ENCODE measurements around the gene CLEC14A.

Gene CLEC14A

DNA sequence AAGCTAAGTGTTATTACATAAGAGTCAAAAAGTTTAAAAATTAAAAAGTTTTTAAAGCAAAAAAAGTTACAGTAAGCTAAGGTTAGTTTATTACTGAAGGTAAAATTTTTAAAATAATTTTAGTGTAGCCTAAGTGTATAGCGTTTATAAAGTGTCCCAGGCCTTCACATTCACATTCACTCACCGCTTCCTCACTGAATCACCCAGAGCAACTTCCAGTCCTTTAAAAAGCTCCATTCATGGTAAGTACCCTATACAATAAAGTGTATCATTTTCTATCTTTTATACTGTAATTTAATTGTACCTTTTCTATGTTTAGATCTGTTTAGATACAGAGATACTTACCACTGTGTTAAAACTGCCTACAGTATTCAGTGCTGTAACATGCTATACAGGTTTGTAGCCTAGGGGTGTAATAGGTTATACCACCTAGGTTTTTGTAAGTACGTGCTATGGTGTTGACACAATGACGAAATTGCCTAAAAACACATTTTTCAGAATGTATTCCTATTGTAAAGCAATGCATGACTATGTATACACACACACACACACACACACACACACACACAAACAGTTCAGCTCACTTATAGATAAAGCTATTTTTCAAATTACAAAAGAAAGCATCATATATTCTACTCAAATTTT, 3.7 kb downstream of the CLEC14A start:
- in situ Hi-C loops (cut with MboI; ENCODE audit: low pct_unique_long_range_greater_than_20kb, low sequenced_read_pairs, unreplicated experiment), result no loop called here
- DNase-seq (ENCODE audit: low spot score), result no peak
- TF ChIP-seq, protein P1, sequence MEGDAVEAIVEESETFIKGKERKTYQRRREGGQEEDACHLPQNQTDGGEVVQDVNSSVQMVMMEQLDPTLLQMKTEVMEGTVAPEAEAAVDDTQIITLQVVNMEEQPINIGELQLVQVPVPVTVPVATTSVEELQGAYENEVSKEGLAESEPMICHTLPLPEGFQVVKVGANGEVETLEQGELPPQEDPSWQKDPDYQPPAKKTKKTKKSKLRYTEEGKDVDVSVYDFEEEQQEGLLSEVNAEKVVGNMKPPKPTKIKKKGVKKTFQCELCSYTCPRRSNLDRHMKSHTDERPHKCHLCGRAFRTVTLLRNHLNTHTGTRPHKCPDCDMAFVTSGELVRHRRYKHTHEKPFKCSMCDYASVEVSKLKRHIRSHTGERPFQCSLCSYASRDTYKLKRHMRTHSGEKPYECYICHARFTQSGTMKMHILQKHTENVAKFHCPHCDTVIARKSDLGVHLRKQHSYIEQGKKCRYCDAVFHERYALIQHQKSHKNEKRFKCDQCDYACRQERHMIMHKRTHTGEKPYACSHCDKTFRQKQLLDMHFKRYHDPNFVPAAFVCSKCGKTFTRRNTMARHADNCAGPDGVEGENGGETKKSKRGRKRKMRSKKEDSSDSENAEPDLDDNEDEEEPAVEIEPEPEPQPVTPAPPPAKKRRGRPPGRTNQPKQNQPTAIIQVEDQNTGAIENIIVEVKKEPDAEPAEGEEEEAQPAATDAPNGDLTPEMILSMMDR (IDR thresholded peaks at IDR 0.05; ENCODE audit: extremely low read depth, insufficient read depth, missing control alignments), result no peak

GRCh38 chr14:38250331-38250730, 5.6 kb downstream of the CLEC14A start:
- in situ Hi-C loops (cut with MboI; ENCODE audit: low pct_unique_long_range_greater_than_20kb, low sequenced_read_pairs, unreplicated experiment), result no loop called here
- TF ChIP-seq, protein P1 (IDR thresholded peaks at IDR 0.05; ENCODE audit: extremely low read depth, insufficient read depth, missing control alignments), result no peak
- DNase-seq (ENCODE audit: low spot score), result no peak

DNA sequence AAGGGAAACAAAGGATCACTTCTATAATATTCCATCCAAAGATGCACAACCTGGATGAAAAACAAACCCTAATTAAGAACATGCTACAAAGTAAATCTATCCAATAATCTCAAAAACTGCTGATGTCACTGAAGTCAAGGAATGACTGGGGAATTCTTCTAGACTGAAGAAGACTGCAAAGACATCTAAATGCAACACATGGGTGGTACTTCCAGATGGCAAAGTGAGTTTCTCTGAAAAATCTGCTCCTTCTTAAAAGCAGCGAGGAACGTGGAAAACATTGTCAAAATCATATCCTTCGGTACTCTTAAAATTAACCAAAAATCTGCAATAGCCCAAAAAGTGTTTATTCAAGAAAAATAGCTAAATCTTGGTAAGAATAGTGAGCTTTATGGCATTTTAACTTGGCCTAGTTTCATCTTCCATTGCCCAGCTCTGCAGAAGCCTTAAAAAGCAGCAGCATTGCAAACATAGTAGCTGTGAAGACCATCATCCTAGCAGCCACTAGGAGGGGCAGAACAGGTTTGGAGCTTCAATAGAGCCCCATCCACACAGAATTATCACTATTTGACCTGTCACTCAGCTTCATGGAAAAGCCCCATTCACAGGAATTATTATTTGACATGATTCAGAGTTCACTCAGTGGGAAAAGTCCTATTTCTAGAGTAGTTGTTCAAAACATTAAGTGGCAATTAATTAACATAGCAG, 7.4 kb downstream of the CLEC14A start:
- in situ Hi-C loops (cut with MboI; ENCODE audit: low pct_unique_long_range_greater_than_20kb, low sequenced_read_pairs, unreplicated experiment), result no loop called here
- TF ChIP-seq, protein P1 (IDR thresholded peaks at IDR 0.05; ENCODE audit: extremely low read depth, insufficient read depth, missing control alignments), result peak; percentile 13
- no peak for DNase-seq (ENCODE audit: low spot score)

GRCh38 chr14:38243696-38244240, 12.1 kb downstream of the CLEC14A start:
- in situ Hi-C loops (cut with MboI; ENCODE audit: low pct_unique_long_range_greater_than_20kb, low sequenced_read_pairs, unreplicated experiment), result no loop called here
- DNase-seq (ENCODE audit: low spot score), result no peak

DNA sequence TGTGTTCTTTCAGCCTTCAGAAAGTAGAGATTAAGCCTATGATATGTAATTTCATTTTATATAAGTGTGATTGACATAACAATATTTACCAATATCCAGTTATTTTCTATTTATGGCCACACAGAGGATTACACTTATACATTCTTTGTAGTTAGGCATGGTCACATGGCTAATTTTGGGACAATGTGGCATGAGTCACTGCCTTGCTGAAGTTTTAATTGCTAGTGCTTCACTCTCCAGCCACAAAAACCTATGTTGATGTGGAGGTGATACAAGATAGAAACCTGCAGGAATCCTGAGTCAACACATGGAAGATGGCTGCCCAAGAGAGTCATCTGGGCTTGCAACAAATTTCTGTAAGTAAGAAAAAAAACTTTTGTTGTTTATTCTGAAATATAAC, 17.0 kb downstream of the CLEC14A start:
- DNase-seq (ENCODE audit: low spot score), result no peak
- TF ChIP-seq, protein P1 (IDR thresholded peaks at IDR 0.05; ENCODE audit: extremely low read depth, insufficient read depth, missing control alignments), result no peak
- in situ Hi-C loops (cut with MboI; ENCODE audit: low pct_unique_long_range_greater_than_20kb, low sequenced_read_pairs, unreplicated experiment), result no loop called here

More at GRCh38 chr14:38243696-38244240, 12.1 kb downstream of the CLEC14A start:
- TF ChIP-seq, protein P1 (IDR thresholded peaks at IDR 0.05; ENCODE audit: extremely low read depth, insufficient read depth, missing control alignments), result no peak

GRCh38 chr14:38238332-38238731, 17.6 kb downstream of the CLEC14A start:
- no peak for DNase-seq (ENCODE audit: low spot score)
- TF ChIP-seq, protein P1 (IDR thresholded peaks at IDR 0.05; ENCODE audit: extremely low read depth, insufficient read depth, missing control alignments), result no peak
- in situ Hi-C loops (cut with MboI; ENCODE audit: low pct_unique_long_range_greater_than_20kb, low sequenced_read_pairs, unreplicated experiment), result no loop called here
